Hepatocyte (in vitro differentiated cells): ENCODE measurements around the gene SNX5.

Experiments used
- EZH2 ChIP-seq: fragments of 200-600 bp; sonication (generic); IDR thresholded peaks from 2 replicates; pipeline ENCODE4 v1.6.1; 2016; ENCODE audit warnings: antibody characterized with exemption, mild to moderate bottlenecking, borderline replicate concordance
- TF ChIP-seq, protein P1 (sequence below): fragments of 200-600 bp; sonication (generic); IDR thresholded peaks from 2 replicates; pipeline ENCODE4 v1.5.1; 2016; ENCODE audit warnings: antibody characterized with exemption, mild to moderate bottlenecking; ENCODE audit not compliant: poor library complexity

DNA sequence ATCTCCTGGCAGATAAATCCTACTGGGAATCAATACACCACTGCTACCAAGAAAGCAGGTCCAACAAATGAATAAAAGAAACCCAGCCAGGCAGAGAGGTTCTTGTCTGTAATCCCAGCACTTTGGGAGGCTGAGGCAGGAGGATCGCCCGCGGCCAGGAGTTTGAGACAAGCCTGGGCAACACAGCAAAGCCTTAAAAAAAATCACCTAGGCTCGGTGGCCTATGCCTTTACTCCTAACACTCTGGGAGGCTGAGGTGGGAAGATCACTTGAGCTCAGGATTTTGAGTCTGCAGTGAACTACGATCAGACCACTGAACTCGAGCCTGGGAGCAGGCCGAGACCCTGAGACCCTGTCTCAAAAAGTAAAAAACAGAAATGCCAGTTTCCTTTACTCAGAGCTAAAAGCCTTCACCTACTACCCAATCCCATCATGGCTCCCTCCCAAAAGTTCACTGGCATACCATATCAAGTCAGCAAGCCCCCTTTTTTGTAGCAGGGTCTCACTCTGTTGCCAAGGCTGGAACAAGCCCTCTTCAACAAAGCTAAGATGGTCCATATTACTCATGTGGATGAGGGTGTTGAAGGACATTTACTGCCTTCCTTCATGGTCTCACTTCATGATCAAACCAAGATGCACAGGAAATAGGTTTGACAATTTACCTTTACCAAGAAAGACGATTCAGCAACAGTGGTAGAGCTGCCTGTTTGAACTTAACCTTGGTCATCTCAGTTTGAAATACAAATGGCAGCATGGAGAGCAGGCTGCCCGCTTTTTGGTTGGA is 5.3 kb downstream of the SNX5 start:
- TF ChIP-seq, protein P1, sequence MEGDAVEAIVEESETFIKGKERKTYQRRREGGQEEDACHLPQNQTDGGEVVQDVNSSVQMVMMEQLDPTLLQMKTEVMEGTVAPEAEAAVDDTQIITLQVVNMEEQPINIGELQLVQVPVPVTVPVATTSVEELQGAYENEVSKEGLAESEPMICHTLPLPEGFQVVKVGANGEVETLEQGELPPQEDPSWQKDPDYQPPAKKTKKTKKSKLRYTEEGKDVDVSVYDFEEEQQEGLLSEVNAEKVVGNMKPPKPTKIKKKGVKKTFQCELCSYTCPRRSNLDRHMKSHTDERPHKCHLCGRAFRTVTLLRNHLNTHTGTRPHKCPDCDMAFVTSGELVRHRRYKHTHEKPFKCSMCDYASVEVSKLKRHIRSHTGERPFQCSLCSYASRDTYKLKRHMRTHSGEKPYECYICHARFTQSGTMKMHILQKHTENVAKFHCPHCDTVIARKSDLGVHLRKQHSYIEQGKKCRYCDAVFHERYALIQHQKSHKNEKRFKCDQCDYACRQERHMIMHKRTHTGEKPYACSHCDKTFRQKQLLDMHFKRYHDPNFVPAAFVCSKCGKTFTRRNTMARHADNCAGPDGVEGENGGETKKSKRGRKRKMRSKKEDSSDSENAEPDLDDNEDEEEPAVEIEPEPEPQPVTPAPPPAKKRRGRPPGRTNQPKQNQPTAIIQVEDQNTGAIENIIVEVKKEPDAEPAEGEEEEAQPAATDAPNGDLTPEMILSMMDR: no peak
- TF ChIP-seq EZH2: no peak
